Type B pancreatic cell (in vitro differentiated cells): ENCODE data around the gene ZNF775. TPM values are rescaled to one million over a fixed set of nuclear protein-coding genes. Genes with fewer than 3 reads are reported as not detected.

Source experiments
- DNase-seq: peaks from one replicate; pipeline ENCODE4 v3.0.0; 2021; ENCODE audit warnings: mixed read lengths; ENCODE audit not compliant: unreplicated experiment; ENCODE audit errors: extremely low spot score
- H3K27ac Mint-ChIP-seq: 2 replicates; pipeline ENCODE4 v1.8.0; 2021; ENCODE audit warnings: mild to moderate bottlenecking, mixed read lengths
- H3K27me3 Mint-ChIP-seq: 2 replicates; pipeline ENCODE4 v1.8.0; 2021; ENCODE audit warnings: mixed read lengths
- H3K36me3 Mint-ChIP-seq: 2 replicates; pipeline ENCODE4 v1.8.0; 2021; ENCODE audit warnings: mixed read lengths
- H3K4me1 Mint-ChIP-seq: one replicate; pipeline ENCODE4 v1.8.0; 2021; ENCODE audit warnings: mixed read lengths; ENCODE audit not compliant: unreplicated experiment
- H3K4me3 Mint-ChIP-seq: 2 replicates; pipeline ENCODE4 v1.8.0; 2021; ENCODE audit warnings: mild to moderate bottlenecking, mixed read lengths
- H3K9me3 Mint-ChIP-seq: 2 replicates; pipeline ENCODE4 v1.8.0; 2021; ENCODE audit warnings: mixed read lengths
- total RNA-seq: library from RNA; stranded (reverse); gene quantifications from 2 replicates; pipeline ENCODE4 v1.2.1, GENCODE V29; 2021; ENCODE audit warnings: low replicate concordance
- TF ChIP-seq, protein P1 (sequence below): fragments of 200-600 bp; sonication (generic); conservative IDR thresholded peaks from 2 replicates; pipeline ENCODE4 v1.5.0; 2021; ENCODE audit warnings: antibody characterized with exemption, mild to moderate bottlenecking

Gene ZNF775
- total RNA-seq, 1 donor from 2014 or later: 12.3 TPM

DNA sequence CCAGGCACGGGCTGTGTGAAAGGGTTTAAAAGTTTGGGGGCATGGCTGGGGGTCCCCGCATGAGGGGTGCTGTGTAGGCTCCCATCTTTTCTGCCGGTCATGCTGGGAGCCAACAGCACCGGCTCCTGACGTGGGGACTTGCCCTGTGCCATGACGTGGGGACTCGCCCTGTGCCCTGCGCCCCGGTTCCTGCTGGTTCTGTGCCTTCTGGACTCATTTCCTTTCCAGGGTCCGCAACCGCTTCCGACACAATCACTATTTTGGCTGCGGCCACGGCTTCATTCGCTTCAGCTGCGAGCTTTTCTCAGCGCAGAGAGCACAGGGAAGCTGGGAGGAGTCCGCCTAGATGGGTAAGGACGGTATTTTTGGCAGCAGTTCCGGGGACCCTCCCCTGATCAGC, 63.7 kb downstream of the ZNF775 start:
- TF ChIP-seq, protein P1, sequence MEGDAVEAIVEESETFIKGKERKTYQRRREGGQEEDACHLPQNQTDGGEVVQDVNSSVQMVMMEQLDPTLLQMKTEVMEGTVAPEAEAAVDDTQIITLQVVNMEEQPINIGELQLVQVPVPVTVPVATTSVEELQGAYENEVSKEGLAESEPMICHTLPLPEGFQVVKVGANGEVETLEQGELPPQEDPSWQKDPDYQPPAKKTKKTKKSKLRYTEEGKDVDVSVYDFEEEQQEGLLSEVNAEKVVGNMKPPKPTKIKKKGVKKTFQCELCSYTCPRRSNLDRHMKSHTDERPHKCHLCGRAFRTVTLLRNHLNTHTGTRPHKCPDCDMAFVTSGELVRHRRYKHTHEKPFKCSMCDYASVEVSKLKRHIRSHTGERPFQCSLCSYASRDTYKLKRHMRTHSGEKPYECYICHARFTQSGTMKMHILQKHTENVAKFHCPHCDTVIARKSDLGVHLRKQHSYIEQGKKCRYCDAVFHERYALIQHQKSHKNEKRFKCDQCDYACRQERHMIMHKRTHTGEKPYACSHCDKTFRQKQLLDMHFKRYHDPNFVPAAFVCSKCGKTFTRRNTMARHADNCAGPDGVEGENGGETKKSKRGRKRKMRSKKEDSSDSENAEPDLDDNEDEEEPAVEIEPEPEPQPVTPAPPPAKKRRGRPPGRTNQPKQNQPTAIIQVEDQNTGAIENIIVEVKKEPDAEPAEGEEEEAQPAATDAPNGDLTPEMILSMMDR: no peak
- no peak overlapping the region for H3K27ac Mint-ChIP-seq
- no peak for DNase-seq
- H3K9me3 Mint-ChIP-seq: no peaks in the 10 kb centered on the region
- no peaks in the 10 kb centered on the region for H3K4me1 Mint-ChIP-seq
- no peaks in the 10 kb centered on the region for H3K36me3 Mint-ChIP-seq
- H3K4me3 Mint-ChIP-seq: no peak overlapping the region
- H3K27me3 Mint-ChIP-seq: peaks cover 13% of the 10 kb centered on the region

DNA sequence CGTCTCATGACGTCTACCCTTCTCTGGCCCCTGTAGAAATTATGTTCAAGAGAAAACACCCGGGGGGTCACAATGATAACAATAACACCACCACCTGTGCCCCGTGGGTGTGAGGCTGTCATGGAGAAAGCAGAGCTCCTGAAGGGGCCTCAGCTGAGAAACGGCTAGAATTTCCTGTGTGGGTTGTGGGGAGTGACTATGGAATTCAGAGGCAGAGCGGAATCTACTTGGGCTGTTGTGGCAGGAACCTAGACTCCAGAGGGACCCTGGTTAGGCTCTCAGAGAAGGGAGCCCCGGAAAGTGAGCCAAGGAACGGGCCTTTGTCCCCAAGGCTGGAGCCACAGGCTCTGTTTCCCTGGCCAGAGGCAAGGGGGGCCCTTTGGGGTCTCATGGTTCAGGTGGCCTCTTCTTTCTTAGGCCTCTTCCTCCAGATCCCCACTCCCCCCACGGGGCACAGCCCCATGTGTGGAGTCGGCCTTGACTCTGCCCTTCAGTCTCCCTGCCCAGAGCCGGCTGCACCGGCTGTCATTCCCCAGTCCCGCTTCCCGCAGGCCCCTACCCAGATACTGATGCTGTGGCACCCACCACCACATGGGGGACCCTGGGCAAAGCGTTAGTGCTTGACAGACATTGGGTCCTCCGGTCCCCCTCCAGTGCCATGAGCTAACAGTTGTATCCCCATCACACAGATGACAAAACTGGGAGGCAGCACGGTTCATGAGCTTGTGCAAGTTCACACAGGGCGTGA, 64.8 kb downstream of the ZNF775 start:
- no peak overlapping the region for H3K27ac Mint-ChIP-seq
- TF ChIP-seq, protein P1: no peak
- no peak for DNase-seq
- H3K4me1 Mint-ChIP-seq: peaks cover 6% of the 10 kb centered on the region
- H3K36me3 Mint-ChIP-seq: no peaks in the 10 kb centered on the region
- H3K9me3 Mint-ChIP-seq: no peaks in the 10 kb centered on the region
- H3K27me3 Mint-ChIP-seq: peaks cover 16% of the 10 kb centered on the region
- H3K4me3 Mint-ChIP-seq: no peak overlapping the region

DNA sequence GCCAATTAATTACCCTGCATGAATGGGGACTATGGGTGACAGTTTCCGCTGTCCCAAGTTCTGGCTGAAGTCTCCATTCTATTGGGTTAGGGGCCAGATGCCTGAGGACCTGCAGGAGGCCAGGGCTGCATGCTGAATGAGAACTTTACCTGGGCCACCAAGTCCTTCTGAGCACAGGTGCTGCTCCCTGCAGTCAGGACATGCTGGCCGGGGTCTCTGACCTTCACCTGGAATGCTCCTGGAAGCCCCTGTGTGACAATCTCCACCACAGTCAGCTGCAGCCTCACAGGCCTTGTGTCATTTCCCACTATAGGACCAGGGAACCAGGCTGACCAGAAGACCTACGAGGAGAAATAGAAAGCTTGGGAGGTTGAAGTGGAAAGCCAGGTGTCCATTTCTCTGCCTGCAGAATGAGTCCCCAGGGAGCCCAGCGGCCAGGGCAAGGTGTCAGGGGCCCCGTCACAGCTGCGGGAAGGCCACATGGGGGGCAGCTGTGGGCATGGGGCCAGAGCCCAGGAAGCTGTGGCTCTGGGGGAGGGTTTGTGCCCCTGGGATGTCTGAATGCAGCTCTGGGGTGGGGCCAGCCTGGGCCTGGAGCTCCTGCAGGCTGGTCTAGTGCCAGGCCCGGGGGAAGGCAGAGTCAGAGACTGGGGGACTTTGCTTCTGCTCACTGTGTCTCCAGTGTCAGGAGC, 65.7 kb downstream of the ZNF775 start:
- TF ChIP-seq, protein P1: no peak
- Mint-ChIP-seq H3K27me3 (peaks cover 12% of the 10 kb centered on the region), H3K4me1 (peaks cover 6% of the 10 kb centered on the region), H3K27ac (no peak overlapping the region), H3K4me3 (no peak overlapping the region), H3K36me3 (no peaks in the 10 kb centered on the region), H3K9me3 (no peaks in the 10 kb centered on the region)
- DNase-seq: no peak

DNA sequence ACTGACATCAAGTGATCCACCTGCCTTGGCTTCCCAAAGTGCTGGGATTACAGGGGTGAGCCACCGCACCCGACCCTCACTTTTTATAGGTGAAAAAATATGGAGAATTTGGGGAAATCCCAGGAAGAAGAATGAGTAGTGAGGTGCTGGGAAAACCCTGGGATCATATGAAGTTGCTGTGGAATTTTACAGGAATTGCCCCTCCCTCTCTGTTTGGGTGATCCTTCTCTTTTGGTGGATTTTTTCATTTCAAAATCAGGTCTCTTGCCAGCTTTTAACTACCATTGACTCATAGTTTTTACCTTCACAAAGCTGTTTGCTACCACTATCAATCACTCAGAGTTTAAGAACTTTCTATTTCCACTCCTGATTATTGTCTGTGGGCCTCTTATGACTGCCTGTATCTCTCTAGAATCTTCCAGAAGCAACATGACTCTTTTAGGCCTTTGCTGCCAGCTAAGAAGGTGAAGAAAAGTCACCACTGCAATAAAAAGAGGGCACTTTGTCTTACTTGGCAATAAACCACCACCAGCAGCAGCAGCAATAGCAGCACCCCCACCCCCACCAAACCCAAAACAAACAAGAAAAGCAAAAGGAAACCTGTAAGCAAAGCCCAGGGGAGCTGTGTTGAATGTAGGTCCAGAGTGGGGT, 67.3 kb downstream of the ZNF775 start:
- Mint-ChIP-seq H3K9me3 (no peaks in the 10 kb centered on the region), H3K4me1 (peaks cover 6% of the 10 kb centered on the region), H3K36me3 (no peaks in the 10 kb centered on the region), H3K4me3 (no peak overlapping the region), H3K27me3 (peaks cover 22% of the 10 kb centered on the region), H3K27ac (no peak overlapping the region)
- TF ChIP-seq, protein P1: no peak
- DNase-seq: no peak

Other genes starting within 250 kb of the ZNF775 start
- 13.0 and 17.7 TPM in 2 replicates for gene LRRC61, start 56.0 kb upstream of the ZNF775 start, total RNA-seq
- gene ACTR3C, start 55.8 kb upstream of the ZNF775 start, total RNA-seq: 4.8 and 8.7 TPM in 2 replicates
- 16.3 and 109 TPM in 2 replicates for gene RARRES2, start 37.7 kb upstream of the ZNF775 start, total RNA-seq
- gene REPIN1, start 10.5 kb upstream of the ZNF775 start, total RNA-seq: 142 and 154 TPM in 2 replicates
- not detected in 2 replicates for gene GIMAP8, start 71.3 kb downstream of the ZNF775 start, total RNA-seq
- gene GIMAP7, start 135.5 kb downstream of the ZNF775 start, total RNA-seq: not detected in 2 replicates
- not detected in 2 replicates for gene GIMAP4, start 188.1 kb downstream of the ZNF775 start, total RNA-seq